Karpas-422 (cell line): ENCODE results near the gene PRKCB. TPM values are rescaled to one million over a fixed set of nuclear protein-coding genes. Genes with fewer than 3 reads are reported as not detected.
A peak's percentile ranks its signal among the peaks of the same experiment; 100 is the strongest.

Experiments used
- DNase-seq: peaks from one replicate; pipeline ENCODE4 v3.0.0-alpha.2; 2015
- H2AFZ ChIP-seq: fragments of 200-600 bp; sonication (generic); 2 replicates; pipeline ENCODE4 v1.6.1; 2014; ENCODE audit warnings: antibody characterized with exemption, low read length, mixed read lengths
- H3K27ac ChIP-seq: fragments of 200-600 bp; sonication (generic); 2 replicates; pipeline ENCODE4 v1.5.1; 2014; ENCODE audit warnings: mild to moderate bottlenecking, low read length, moderate library complexity
- H3K27me3 ChIP-seq: fragments of 200-600 bp; sonication (generic); 2 replicates; pipeline ENCODE4 v1.6.1; 2014; ENCODE audit warnings: low read length, mixed read lengths
- H3K36me3 ChIP-seq: fragments of 200-600 bp; sonication (generic); 2 replicates; pipeline ENCODE4 v1.6.1; 2014; ENCODE audit warnings: low read length, mixed read lengths; ENCODE audit not compliant: insufficient read depth
- H3K4me1 ChIP-seq: fragments of 200-600 bp; sonication (generic); 2 replicates; pipeline ENCODE4 v1.6.1; 2014; ENCODE audit warnings: mild to moderate bottlenecking, low read length, mixed read lengths
- H3K4me2 ChIP-seq: fragments of 200-600 bp; sonication (generic); 2 replicates; pipeline ENCODE4 v1.6.1; 2014; ENCODE audit warnings: low read length, low read depth, mild to moderate bottlenecking; ENCODE audit not compliant: poor library complexity, severe bottlenecking
- H3K4me3 ChIP-seq: fragments of 200-600 bp; sonication (generic); 2 replicates; pipeline ENCODE4 v1.5.1; 2014; ENCODE audit warnings: mild to moderate bottlenecking, antibody characterized with exemption, low read length, mixed read lengths
- H3K79me2 ChIP-seq: fragments of 200-600 bp; sonication (generic); 2 replicates; pipeline ENCODE4 v1.6.1; 2014; ENCODE audit warnings: mild to moderate bottlenecking, low read length, mixed read lengths
- H3K9ac ChIP-seq: fragments of 200-600 bp; sonication (generic); 2 replicates; pipeline ENCODE4 v1.6.0; 2014; ENCODE audit warnings: low read length
- H3K9me2 ChIP-seq: fragments of 200-600 bp; sonication (generic), shearing (Covaris generic); replicated peaks from 2 replicates; pipeline ENCODE4 v1.6.0; 2014; ENCODE audit warnings: mild to moderate bottlenecking, low read length, moderate library complexity; ENCODE audit not compliant: insufficient read depth
- H3K9me3 ChIP-seq: fragments of 300-700, 200-600 bp; sonication (generic); 2 replicates; pipeline ENCODE4 v1.6.1; 2014; ENCODE audit warnings: low read length, mixed read lengths
- H4K20me1 ChIP-seq: fragments of 200-600 bp; sonication (generic); 2 replicates; pipeline ENCODE4 v1.6.1; 2014; ENCODE audit warnings: mild to moderate bottlenecking, antibody characterized with exemption, low read length, low read depth; ENCODE audit not compliant: insufficient read depth
- total RNA-seq: library from RNA; depleted of rRNA; stranded (reverse); fragments of >200 nt; shearing (Covaris generic); gene quantifications from 2 replicates; pipeline ENCODE4 v1.2.3, GENCODE V29; 2014; ENCODE audit warnings: low replicate concordance

The PRKCB gene
- total RNA-seq, 1 experiment from 2014 or later: 21.7 TPM

- no peak overlapping the region for H2AFZ ChIP-seq
- no peaks in the 10 kb centered on the region for H3K9me2 ChIP-seq
- H3K4me2 ChIP-seq: peak overlapping the region; percentile 74
- peak overlapping the region; percentile 62 for H3K4me3 ChIP-seq
- H3K36me3 ChIP-seq: no peaks in the 10 kb centered on the region
- no peaks in the 10 kb centered on the region for H3K9me3 ChIP-seq
- H3K4me1 ChIP-seq: peaks cover 55% of the 10 kb centered on the region
- H3K27ac ChIP-seq: peak overlapping the region; percentile 37
- H4K20me1 ChIP-seq: no peaks in the 10 kb centered on the region
- DNase-seq: peak; percentile 67
- peaks cover 6% of the 10 kb centered on the region for H3K27me3 ChIP-seq
- H3K9ac ChIP-seq: peak overlapping the region; percentile 53; the same call in 1 of the 2 replicates
- H3K79me2 ChIP-seq: no peaks in the 10 kb centered on the region
These were observed 2.8 kb downstream of the PRKCB start for GRCh38 chr16:23838485-23839142.

- Histone ChIP-seq H3K79me2 (no peaks in the 10 kb centered on the region), H3K27me3 (peaks cover under 1% of the 10 kb centered on the region; the same call in 1 of the 2 replicates), H2AFZ (no peak overlapping the region), H3K4me2 (no peak overlapping the region), H3K27ac (no peak overlapping the region), H3K36me3 (no peaks in the 10 kb centered on the region), H3K9me2 (no peaks in the 10 kb centered on the region), H3K4me3 (no peak overlapping the region), H3K4me1 (peaks cover 59% of the 10 kb centered on the region), H3K9ac (no peak overlapping the region), H4K20me1 (no peaks in the 10 kb centered on the region), H3K9me3 (no peaks in the 10 kb centered on the region)
- no peak for DNase-seq
These were observed 4.5 kb downstream of the PRKCB start for GRCh38 chr16:23840310-23840709.

GRCh38 chr16:23842137-23842600, 6.4 kb downstream of the PRKCB start:
- peak overlapping the region; percentile 68 for H3K4me2 ChIP-seq
- H3K9me3 ChIP-seq: no peaks in the 10 kb centered on the region
- no peaks in the 10 kb centered on the region for H4K20me1 ChIP-seq
- no peaks in the 10 kb centered on the region for H3K9me2 ChIP-seq
- H3K4me1 ChIP-seq: peaks cover 44% of the 10 kb centered on the region
- H2AFZ ChIP-seq: no peak overlapping the region
- no peaks in the 10 kb centered on the region for H3K79me2 ChIP-seq
- H3K4me3 ChIP-seq: no peak overlapping the region
- H3K36me3 ChIP-seq: no peaks in the 10 kb centered on the region
- H3K9ac ChIP-seq: no peak overlapping the region
- no peak overlapping the region for H3K27ac ChIP-seq
- H3K27me3 ChIP-seq: no peaks in the 10 kb centered on the region
- no peak for DNase-seq

GRCh38 chr16:23843143-23843542, 7.4 kb downstream of the PRKCB start:
- no peaks in the 10 kb centered on the region for H3K36me3 ChIP-seq
- H3K79me2 ChIP-seq: no peaks in the 10 kb centered on the region
- H3K27ac ChIP-seq: peak overlapping the region; percentile 68
- H3K4me1 ChIP-seq: peaks cover 34% of the 10 kb centered on the region
- no peak overlapping the region for H2AFZ ChIP-seq
- no peaks in the 10 kb centered on the region for H4K20me1 ChIP-seq
- peak overlapping the region; percentile 12; the same call in 1 of the 2 replicates for H3K9ac ChIP-seq
- H3K4me3 ChIP-seq: peak overlapping the region; percentile 43
- H3K9me2 ChIP-seq: no peaks in the 10 kb centered on the region
- no peaks in the 10 kb centered on the region; the same call in 1 of the 2 replicates for H3K27me3 ChIP-seq
- peak; percentile 89 for DNase-seq
- H3K4me2 ChIP-seq: peak overlapping the region; percentile 68
- H3K9me3 ChIP-seq: no peaks in the 10 kb centered on the region

- peaks cover 35% of the 10 kb centered on the region for H3K4me1 ChIP-seq
- no peak overlapping the region for H3K27ac ChIP-seq
These were observed 11.5 kb downstream of the PRKCB start for GRCh38 chr16:23847251-23847650.

GRCh38 chr16:23847948-23848347, 12.2 kb downstream of the PRKCB start:
- Histone ChIP-seq H3K9ac (no peak overlapping the region), H3K36me3 (peaks cover 4% of the 10 kb centered on the region; the same call in 1 of the 2 replicates), H3K27ac (no peak overlapping the region), H3K79me2 (no peaks in the 10 kb centered on the region), H3K9me3 (peaks cover 8% of the 10 kb centered on the region), H3K4me3 (no peak overlapping the region), H2AFZ (no peak overlapping the region), H3K4me1 (peaks cover 32% of the 10 kb centered on the region), H3K9me2 (no peaks in the 10 kb centered on the region), H3K4me2 (no peak overlapping the region), H3K27me3 (peaks cover 2% of the 10 kb centered on the region; the same call in 1 of the 2 replicates), H4K20me1 (no peaks in the 10 kb centered on the region)
- no peak for DNase-seq

More at GRCh38 chr16:23847251-23847650, 11.5 kb downstream of the PRKCB start:
- no peak overlapping the region for H3K4me2 ChIP-seq
- H4K20me1 ChIP-seq: no peaks in the 10 kb centered on the region
- no peak overlapping the region for H3K9ac ChIP-seq
- H2AFZ ChIP-seq: no peak overlapping the region
- no peak for DNase-seq
- H3K27me3 ChIP-seq: peaks cover 2% of the 10 kb centered on the region; the same call in 1 of the 2 replicates
- H3K4me3 ChIP-seq: no peak overlapping the region
- H3K79me2 ChIP-seq: no peaks in the 10 kb centered on the region
- H3K36me3 ChIP-seq: peaks cover under 1% of the 10 kb centered on the region; the same call in 1 of the 2 replicates
- H3K9me3 ChIP-seq: peaks cover 4% of the 10 kb centered on the region; the same call in 1 of the 2 replicates
- no peaks in the 10 kb centered on the region for H3K9me2 ChIP-seq

GRCh38 chr16:23848958-23849357, 13.2 kb downstream of the PRKCB start:
- peaks cover 8% of the 10 kb centered on the region for H3K9me3 ChIP-seq
- no peak overlapping the region for H3K4me3 ChIP-seq
- peaks cover 4% of the 10 kb centered on the region; the same call in 1 of the 2 replicates for H3K36me3 ChIP-seq
- H3K27ac ChIP-seq: no peak overlapping the region
- no peak overlapping the region for H3K9ac ChIP-seq
- H2AFZ ChIP-seq: no peak overlapping the region
- no peaks in the 10 kb centered on the region for H4K20me1 ChIP-seq
- no peaks in the 10 kb centered on the region for H3K79me2 ChIP-seq
- DNase-seq: no peak
- no peak overlapping the region for H3K4me2 ChIP-seq
- H3K27me3 ChIP-seq: peaks cover 2% of the 10 kb centered on the region; the same call in 1 of the 2 replicates
- no peaks in the 10 kb centered on the region for H3K9me2 ChIP-seq
- H3K4me1 ChIP-seq: peaks cover 26% of the 10 kb centered on the region

GRCh38 chr16:23852794-23853562, 17.2 kb downstream of the PRKCB start:
- Histone ChIP-seq H2AFZ (no peak overlapping the region), H4K20me1 (no peaks in the 10 kb centered on the region), H3K9me3 (peaks cover 8% of the 10 kb centered on the region), H3K79me2 (no peaks in the 10 kb centered on the region), H3K27me3 (peaks cover 2% of the 10 kb centered on the region; the same call in 1 of the 2 replicates), H3K27ac (no peak overlapping the region), H3K36me3 (peaks cover 4% of the 10 kb centered on the region; the same call in 1 of the 2 replicates), H3K4me3 (no peak overlapping the region), H3K4me1 (peaks cover 38% of the 10 kb centered on the region), H3K9me2 (no peaks in the 10 kb centered on the region), H3K9ac (no peak overlapping the region), H3K4me2 (no peak overlapping the region)
- no peak for DNase-seq
